IMR-90 (cell line): ENCODE measurements around the gene MIER1. TPM values are rescaled to one million over a fixed set of nuclear protein-coding genes. Genes with fewer than 3 reads are reported as not detected.

Experiments used
- ATAC-seq: fragments of 200-7000 bp; cut with Tn5 transposase; 2 replicates; pipeline ENCODE4 v1.9.1; 2020; ENCODE audit warnings: low read depth, mild to moderate bottlenecking, moderate library complexity
- BruUV-seq: library from RNA; stranded (reverse); fragments of 400-500 nt; replicated peaks from 2 replicates; lab custom pipeline; 2021; lab: Mats Ljungman, UMichigan
- CTCF ChIA-PET: fragments of 300-600 bp; formaldehyde crosslinking; extraction: SDS; loops from one replicate; lab custom pipeline; 2021; ENCODE audit warnings: antibody characterized with exemption; lab: Yijun Ruan, JAX
- POLR2A ChIA-PET: fragments of 300-600 bp; sonication (Branson Sonifier 250); formaldehyde crosslinking; loops from one replicate; lab custom pipeline; 2022; ENCODE audit warnings: antibody characterized with exemption; ENCODE audit not compliant: unreplicated experiment; lab: Charles Lee
- DNase-seq: peaks from one replicate; pipeline ENCODE4 v3.0.0; 2013
- H2AFZ ChIP-seq: replicated peaks from 2 replicates; pipeline ENCODE3; 2013; ENCODE audit warnings: low read length, mild to moderate bottlenecking; ENCODE audit not compliant: poor library complexity
- H2AK5ac ChIP-seq: 2 replicates; pipeline ENCODE4 v1.6.1; 2013; ENCODE audit warnings: low read depth, low read length, inconsistent platforms
- H2AK9ac ChIP-seq: replicated peaks from 2 replicates; pipeline ENCODE3; 2013; ENCODE audit warnings: mild to moderate bottlenecking, low read depth, low read length, moderate library complexity; ENCODE audit not compliant: poor library complexity
- H2BK120ac ChIP-seq: 2 replicates; pipeline ENCODE4 v1.6.1; 2013; ENCODE audit warnings: low read depth, low read length, inconsistent platforms
- H2BK15ac ChIP-seq: 3 replicates; pipeline ENCODE4 v1.6.1; 2013; ENCODE audit warnings: low read depth, low read length, inconsistent platforms
- H2BK20ac ChIP-seq: 2 replicates; pipeline ENCODE4 v1.6.1; 2013; ENCODE audit warnings: low read depth, mild to moderate bottlenecking, inconsistent platforms, low read length, moderate library complexity
- H2BK5ac ChIP-seq: 2 replicates; pipeline ENCODE4 v1.6.1; 2013; ENCODE audit warnings: mild to moderate bottlenecking, low read depth, low read length, inconsistent platforms; ENCODE audit not compliant: poor library complexity, severe bottlenecking
- H3K14ac ChIP-seq: replicated peaks from 2 replicates; pipeline ENCODE4 v1.6.1; 2013; ENCODE audit warnings: low read depth, low read length, inconsistent platforms
- H3K18ac ChIP-seq: 2 replicates; pipeline ENCODE4 v1.6.1; 2013; ENCODE audit warnings: low read depth, low read length, control low read depth
- H3K23ac ChIP-seq: 2 replicates; pipeline ENCODE4 v1.6.1; 2013; ENCODE audit warnings: low read depth, low read length, inconsistent platforms
- H3K27ac ChIP-seq: 2 replicates; pipeline ENCODE4 v1.5.1; 2013; ENCODE audit warnings: mild to moderate bottlenecking, control low read depth, low read length; ENCODE audit not compliant: insufficient read depth
- H3K27me3 ChIP-seq: 2 replicates; pipeline ENCODE4 v1.6.1; 2013; ENCODE audit warnings: low read length; ENCODE audit not compliant: control insufficient read depth, insufficient read depth
- H3K36me3 ChIP-seq: 2 replicates; pipeline ENCODE4 v1.6.1; 2013; ENCODE audit warnings: low read length, mixed read lengths; ENCODE audit not compliant: control insufficient read depth, insufficient read depth
- H3K4ac ChIP-seq: 2 replicates; pipeline ENCODE4 v1.6.1; 2013; ENCODE audit warnings: low read depth, low read length, inconsistent platforms
- H3K4me1 ChIP-seq: 2 replicates; pipeline ENCODE4 v1.6.1; 2013; ENCODE audit warnings: low read length, mixed read lengths; ENCODE audit not compliant: control insufficient read depth, insufficient read depth
- H3K4me2 ChIP-seq: 2 replicates; pipeline ENCODE4 v1.6.1; 2013; ENCODE audit warnings: low read depth, mild to moderate bottlenecking, control low read depth, low read length, moderate library complexity
- H3K4me3 ChIP-seq: 2 replicates; pipeline ENCODE4 v1.5.1; 2013; ENCODE audit warnings: low read depth, mild to moderate bottlenecking, control low read depth, low read length, moderate library complexity; ENCODE audit not compliant: insufficient read depth
- H3K56ac ChIP-seq: 2 replicates; pipeline ENCODE4 v1.6.1; 2013; ENCODE audit warnings: low read length, inconsistent platforms; ENCODE audit not compliant: insufficient read depth; ENCODE audit errors: extremely low read depth
- H3K79me1 ChIP-seq, 2 experiments: 2 replicates each; pipeline ENCODE4 v1.6.1; 2013; ENCODE audit warnings: low read length in 2 of 2, inconsistent platforms in 1 of 2, low read depth in 1 of 2
- H3K9ac ChIP-seq: 2 replicates; pipeline ENCODE4 v1.6.1; 2013; ENCODE audit warnings: low read depth, low read length, control low read depth
- H3K9me1 ChIP-seq: 2 replicates; pipeline ENCODE4 v1.6.1; 2013; ENCODE audit warnings: low read length, inconsistent platforms; ENCODE audit not compliant: insufficient read depth
- H3K9me3 ChIP-seq: 2 replicates; pipeline ENCODE4 v1.6.1; 2013; ENCODE audit warnings: low read length; ENCODE audit not compliant: control insufficient read depth, insufficient read depth
- H4K20me1 ChIP-seq: 2 replicates; pipeline ENCODE4 v1.6.1; 2013; ENCODE audit warnings: low read length, inconsistent platforms; ENCODE audit not compliant: insufficient read depth
- H4K5ac ChIP-seq: 2 replicates; pipeline ENCODE4 v1.6.1; 2013; ENCODE audit warnings: mild to moderate bottlenecking, low read depth, low read length, control low read depth
- H4K8ac ChIP-seq, 2 experiments: 2 replicates each; pipeline ENCODE4 v1.6.1; 2013; ENCODE audit warnings: low read depth in 2 of 2, low read length in 2 of 2, control low read depth in 1 of 2, inconsistent platforms in 1 of 2
- H4K91ac ChIP-seq: 2 replicates; pipeline ENCODE4 v1.6.1; 2013; ENCODE audit warnings: low read depth, low read length, inconsistent platforms; ENCODE audit not compliant: insufficient read depth
- ELK1 ChIP-seq: fragments of 150-350 bp; IDR thresholded peaks from 2 replicates; pipeline ENCODE4 v1.6.1; 2016; ENCODE audit warnings: low read depth, mild to moderate bottlenecking, low read length, moderate library complexity, borderline replicate concordance
- FOS ChIP-seq: fragments of 150-350 bp; IDR thresholded peaks from 2 replicates; pipeline ENCODE4 v1.6.1; 2016; ENCODE audit warnings: low read depth, low read length
- MAFK ChIP-seq: IDR thresholded peaks from 2 replicates; pipeline ENCODE4 v1.6.1; 2012; ENCODE audit warnings: low read depth, low read length, improper control_type of control experiment
- MAZ ChIP-seq: IDR thresholded peaks from 2 replicates; pipeline ENCODE4 v1.6.1; 2012; ENCODE audit warnings: low read depth, mild to moderate bottlenecking, low read length, improper control_type of control experiment, moderate library complexity, borderline replicate concordance
- MXI1 ChIP-seq: IDR thresholded peaks from 2 replicates; pipeline ENCODE4 v1.6.1; 2012; ENCODE audit warnings: low read depth, mild to moderate bottlenecking, low read length, moderate library complexity, borderline replicate concordance
- POLR2A ChIP-seq: IDR thresholded peaks from 2 replicates; pipeline ENCODE4 v1.6.1; 2012; ENCODE audit warnings: mild to moderate bottlenecking, low read depth, low read length
- RFX5 ChIP-seq: IDR thresholded peaks from 2 replicates; pipeline ENCODE4 v1.8.0; 2012; ENCODE audit warnings: low read depth, mild to moderate bottlenecking, low read length, moderate library complexity
- SMC3 ChIP-seq: fragments of 150-350 bp; IDR thresholded peaks from 2 replicates; pipeline ENCODE4 v1.6.1; 2016; ENCODE audit warnings: low read depth, mild to moderate bottlenecking, antibody characterized with exemption, low read length, moderate library complexity
- WGBS, 2 experiments: methylation state at CpG; one replicate each; pipeline versions ENCODE4 v1.1.5 to v1.1.7; 2013; ENCODE audit warnings: missing lambda C conversion rate in 2 of 2; ENCODE audit not compliant: insufficient read length in 1 of 2; ENCODE audit errors: extremely low coverage in 2 of 2; 5-methylcytosine and 5-hydroxymethylcytosine counted together
- dilution Hi-C: fragments of 300-500 bp; cut with HindIII; formaldehyde crosslinking; loops from one replicate; pipeline ENCODE4 v1.14.3; 2018; ENCODE audit warnings: low sequenced_read_pairs; ENCODE audit not compliant: unreplicated experiment
- in situ Hi-C: fragments of 300-500 bp; cut with MboI; formaldehyde crosslinking; loops from 3 replicates; pipeline ENCODE4 v1.14.3; 2019; ENCODE audit warnings: low sequenced_read_pairs, inconsistent platforms, mixed read lengths
- intact Hi-C: fragments of 100-400 bp; cut with micrococcal nuclease; formaldehyde crosslinking; loops from 2 replicates; pipeline ENCODE4 v1.10.0; 2022
- polyA plus RNA-seq, 3 experiments: library from polyadenylated mRNA; depleted of rRNA; stranded (reverse); fragments of >200 nt; gene quantifications; 2 replicates each; pipeline ENCODE4 v1.2.3, GENCODE V29; 2012; ENCODE audit warnings: low replicate concordance in 1 of 3
- total RNA-seq: library from RNA; depleted of rRNA; stranded (reverse); fragments of >200 nt; gene quantifications from 2 replicates; pipeline ENCODE4 v1.2.3, GENCODE V29; 2012
- TF ChIP-seq, protein P1 (sequence below): conservative IDR thresholded peaks from 2 replicates; pipeline ENCODE4 v1.5.1; 2012; ENCODE audit warnings: mild to moderate bottlenecking, low read depth, low read length, improper control_type of control experiment

MIER1 gene
- total and polyA plus RNA-seq, 2 of the 4 experiments (the other 2 are of a cell fraction), result 5.0 to 11.5 TPM

GRCh38 chr1:66999640-67000400 is 75.0 kb downstream of the MIER1 start:
- H3K4me2 ChIP-seq, result no peak overlapping the region
- TF ChIP-seq MXI1 (no peak), POLR2A (no peak), MAZ (no peak), MAFK (no peak), FOS (no peak), ELK1 (no peak), RFX5 (no peak), SMC3 (no peak)
- TF ChIP-seq, protein P1, sequence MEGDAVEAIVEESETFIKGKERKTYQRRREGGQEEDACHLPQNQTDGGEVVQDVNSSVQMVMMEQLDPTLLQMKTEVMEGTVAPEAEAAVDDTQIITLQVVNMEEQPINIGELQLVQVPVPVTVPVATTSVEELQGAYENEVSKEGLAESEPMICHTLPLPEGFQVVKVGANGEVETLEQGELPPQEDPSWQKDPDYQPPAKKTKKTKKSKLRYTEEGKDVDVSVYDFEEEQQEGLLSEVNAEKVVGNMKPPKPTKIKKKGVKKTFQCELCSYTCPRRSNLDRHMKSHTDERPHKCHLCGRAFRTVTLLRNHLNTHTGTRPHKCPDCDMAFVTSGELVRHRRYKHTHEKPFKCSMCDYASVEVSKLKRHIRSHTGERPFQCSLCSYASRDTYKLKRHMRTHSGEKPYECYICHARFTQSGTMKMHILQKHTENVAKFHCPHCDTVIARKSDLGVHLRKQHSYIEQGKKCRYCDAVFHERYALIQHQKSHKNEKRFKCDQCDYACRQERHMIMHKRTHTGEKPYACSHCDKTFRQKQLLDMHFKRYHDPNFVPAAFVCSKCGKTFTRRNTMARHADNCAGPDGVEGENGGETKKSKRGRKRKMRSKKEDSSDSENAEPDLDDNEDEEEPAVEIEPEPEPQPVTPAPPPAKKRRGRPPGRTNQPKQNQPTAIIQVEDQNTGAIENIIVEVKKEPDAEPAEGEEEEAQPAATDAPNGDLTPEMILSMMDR, result no peak
- H2BK15ac ChIP-seq, result no peak overlapping the region
- H4K5ac ChIP-seq, result no peak overlapping the region
- no peak overlapping the region for H3K4me3 ChIP-seq
- peaks cover 19% of the 10 kb centered on the region for H3K36me3 ChIP-seq
- in situ Hi-C loops (loop anchor here (5.0 kb wide), 1 partner anchor 147 kb away; no protein-coding TSS in a partner anchor), dilution Hi-C loops (no loop called here), intact Hi-C loops (loop anchor here (1.0 to 5.0 kb wide), 3 partner anchors 149 to 502 kb away; no protein-coding TSS in a partner anchor)
- H3K23ac ChIP-seq, result no peak overlapping the region
- CTCF ChIA-PET, result interaction anchor here (0.7 to 1.1 kb wide), 2 partner anchors 149 to 167 kb away, joined by 4 to 7 read pairs; no protein-coding TSS in a partner anchor
- no peaks in the 10 kb centered on the region for H3K27me3 ChIP-seq
- H4K20me1 ChIP-seq, result no peaks in the 10 kb centered on the region
- no peak overlapping the region for H2BK5ac ChIP-seq
- no peak overlapping the region for H2AK5ac ChIP-seq
- no peak overlapping the region for H2BK120ac ChIP-seq
- H2BK20ac ChIP-seq, result no peak overlapping the region
- no peaks in the 10 kb centered on the region for H3K4me1 ChIP-seq
- ATAC-seq (no peak), DNase-seq (no peak)
- H3K56ac ChIP-seq, result no peak overlapping the region
- peaks cover 6 to 28% of the 10 kb centered on the region in 2 experiments for H3K79me1 ChIP-seq
- no peak overlapping the region for H4K8ac ChIP-seq
- no peak overlapping the region for H3K27ac ChIP-seq
- H3K4ac ChIP-seq, result no peak overlapping the region
- H3K14ac ChIP-seq, result no peak overlapping the region
- no peak overlapping the region for H2AK9ac ChIP-seq
- no peak overlapping the region for H2AFZ ChIP-seq
- no peak overlapping the region for H4K91ac ChIP-seq
- BruUV-seq, result no TSS peak
- H3K18ac ChIP-seq, result no peak overlapping the region
- no peak overlapping the region for H3K9ac ChIP-seq
- WGBS, 2 experiments, result no CpG with 5 or more reads among the region's 7 CpGs
- H3K9me1 ChIP-seq, result peaks cover 3% of the 10 kb centered on the region
- POLR2A ChIA-PET, result interaction anchor here (0.7 kb wide), 1 partner anchor 213 kb away, joined by 14 read pairs; no protein-coding TSS in a partner anchor
- no peaks in the 10 kb centered on the region for H3K9me3 ChIP-seq
